B cell (primary cell): ENCODE results near the gene ZNF662. TPM values are rescaled to one million over a fixed set of nuclear protein-coding genes. Genes with fewer than 3 reads are reported as not detected.

Experiments used
- ATAC-seq: fragments of 200-7000 bp; cut with Tn5 transposase; one replicate; pipeline ENCODE4 v1.10.0; 2021; ENCODE audit warnings: low read depth, mild to moderate bottlenecking, moderate number of reproducible peaks, moderate library complexity
- CTCF ChIA-PET: fragments of 350-600 bp; sonication (Branson Sonifier 250); formaldehyde crosslinking; loops from one replicate; lab custom pipeline; 2021; ENCODE audit warnings: antibody characterized with exemption, inconsistent platforms; lab: Charles Lee
- POLR2A ChIA-PET: fragments of 350-600 bp; sonication (Branson Sonifier 250); formaldehyde crosslinking; loops from one replicate; lab custom pipeline; 2021; ENCODE audit warnings: antibody characterized with exemption; lab: Charles Lee
- DNase-seq: peaks from one replicate; pipeline ENCODE4 v3.0.0; 2013
- H2AFZ ChIP-seq: 2 replicates; pipeline ENCODE4 v1.6.1; 2012; ENCODE audit warnings: mild to moderate bottlenecking, low read depth, low read length; ENCODE audit not compliant: insufficient read depth, poor library complexity, severe bottlenecking
- H3K27ac ChIP-seq, 2 donors: 1 replicate in 1 of 2; 2 replicates in 1 of 2; pipeline ENCODE4 v1.5.1; 2012 to 2013; ENCODE audit warnings: low read length in 2 of 2, mild to moderate bottlenecking in 2 of 2, moderate library complexity in 1 of 2
- H3K27me3 ChIP-seq, 4 experiments: fragments of 200-600 bp in 1 of 4; sonication (generic) in 1 of 4; replicated peaks in 1 of 4; 1 replicate in 2 of 4; 2 replicates in 2 of 4; pipeline versions ENCODE4 v1.6.1 to v1.7.0; 2013 to 2016; ENCODE audit warnings: low read length in 3 of 4, mild to moderate bottlenecking in 2 of 4, mixed read lengths in 1 of 4, moderate library complexity in 1 of 4; ENCODE audit not compliant: insufficient read depth in 4 of 4, control insufficient read depth in 3 of 4; ENCODE audit errors: control extremely low read depth in 1 of 4
- H3K36me3 ChIP-seq, 2 experiments: replicated peaks in 1 of 2; 1 replicate in 1 of 2; 2 replicates in 1 of 2; pipeline versions ENCODE4 v1.6.1 to v1.7.1; 2013; ENCODE audit warnings: low read length in 1 of 2; ENCODE audit not compliant: insufficient read depth in 2 of 2, control insufficient read depth in 1 of 2; ENCODE audit errors: control extremely low read depth in 1 of 2, extremely low read depth in 1 of 2
- H3K4me1 ChIP-seq, 2 donors: fragments of 200-600 bp in 1 of 2; sonication (generic) in 1 of 2; 1 replicate in 1 of 2; 2 replicates in 1 of 2; pipeline versions ENCODE4 v1.5.1 to v1.6.1; 2013 to 2017; ENCODE audit warnings: low read length in 2 of 2; ENCODE audit not compliant: control insufficient read depth in 2 of 2, insufficient read depth in 2 of 2
- H3K4me2 ChIP-seq: replicated peaks from 2 replicates; pipeline ENCODE3; 2012; ENCODE audit warnings: mild to moderate bottlenecking, low read depth, low read length; ENCODE audit not compliant: poor library complexity, severe bottlenecking
- H3K4me3 ChIP-seq, 5 experiments: fragments of 200-600 bp in 1 of 5; sonication (generic) in 1 of 5; 1 replicate in 3 of 5; 2 replicates in 2 of 5; pipeline versions ENCODE4 v1.5.1 to v1.7.0; 2011 to 2016; ENCODE audit warnings: low read length in 4 of 5, mild to moderate bottlenecking in 4 of 5, low read depth in 2 of 5, control low read depth in 1 of 5, moderate library complexity in 1 of 5; ENCODE audit not compliant: insufficient read depth in 1 of 5; ENCODE audit errors: control extremely low read depth in 1 of 5, extremely low read depth in 1 of 5
- H3K79me2 ChIP-seq: fragments of 200-600 bp; sonication (generic); one replicate; pipeline ENCODE4 v1.6.0; 2016; ENCODE audit warnings: low read length; ENCODE audit not compliant: control insufficient read depth, insufficient read depth
- H3K9ac ChIP-seq: fragments of 200-600 bp; sonication (generic); 2 replicates; pipeline ENCODE4 v1.6.1; 2017; ENCODE audit warnings: mild to moderate bottlenecking, low read length, moderate library complexity
- H3K9me3 ChIP-seq, 3 donors: one replicate each; pipeline versions ENCODE4 v1.6.1 to v1.7.1; 2013; ENCODE audit warnings: low read length in 2 of 3; ENCODE audit not compliant: control insufficient read depth in 2 of 3, insufficient read depth in 1 of 3; ENCODE audit errors: control extremely low read depth in 1 of 3
- H4K20me1 ChIP-seq: 2 replicates; pipeline ENCODE4 v1.6.0; 2012; ENCODE audit warnings: mild to moderate bottlenecking, low read length; ENCODE audit not compliant: insufficient read depth, control insufficient read depth, poor library complexity, severe bottlenecking
- H3K27ac Mint-ChIP-seq: one replicate; pipeline ENCODE4 v1.8.0; 2021; ENCODE audit warnings: mixed read lengths
- H3K27me3 Mint-ChIP-seq: one replicate; pipeline ENCODE4 v1.8.0; 2021; ENCODE audit warnings: mixed read lengths
- H3K4me1 Mint-ChIP-seq: one replicate; pipeline ENCODE4 v1.8.0; 2021; ENCODE audit warnings: mixed read lengths
- H3K4me3 Mint-ChIP-seq: one replicate; pipeline ENCODE4 v1.8.0; 2021; ENCODE audit warnings: mixed read lengths
- H3K9me3 Mint-ChIP-seq: one replicate; pipeline ENCODE4 v1.8.0; 2022; ENCODE audit warnings: mixed read lengths; ENCODE audit not compliant: insufficient read depth
- EZH2 ChIP-seq: IDR thresholded peaks from 2 replicates; pipeline ENCODE4 v1.6.1; 2012; ENCODE audit warnings: borderline replicate concordance, low read depth, mild to moderate bottlenecking, moderate library complexity, low read length; ENCODE audit not compliant: insufficient read depth, poor library complexity, severe bottlenecking
- WGBS: methylation state at CpG from one replicate; pipeline ENCODE4 v1.1.5; 2013; ENCODE audit warnings: missing lambda C conversion rate; ENCODE audit not compliant: insufficient coverage; 5-methylcytosine and 5-hydroxymethylcytosine counted together
- intact Hi-C: fragments of 100-400 bp; cut with micrococcal nuclease; formaldehyde crosslinking; loops from one replicate; pipeline ENCODE4 v1.10.0; 2022
- polyA plus RNA-seq: library from polyadenylated mRNA; depleted of rRNA; stranded (reverse); fragments of >200 nt; gene quantifications from 2 replicates; pipeline ENCODE4 v1.2.3, GENCODE V29; 2012
- total RNA-seq, 2 donors: library from RNA; stranded (reverse); fragments of 120-200 nt in 1 of 2; gene quantifications; 1 replicate in 1 of 2; 2 replicates in 1 of 2; pipeline versions ENCODE4 v1.2.3 to v1.2.4, GENCODE V29; 2013 to 2022
- TF ChIP-seq, protein P1 (sequence below): fragments of 200-600 bp; IDR thresholded peaks from one replicate; pipeline ENCODE4 v1.8.0; 2022; ENCODE audit warnings: antibody characterized with exemption, mild to moderate bottlenecking

Gene ZNF662
- total and polyA plus RNA-seq, 2 donors (not counting 1 experiment from before 2014, with no cell fraction given): 0.12 to 0.42 TPM

DNA sequence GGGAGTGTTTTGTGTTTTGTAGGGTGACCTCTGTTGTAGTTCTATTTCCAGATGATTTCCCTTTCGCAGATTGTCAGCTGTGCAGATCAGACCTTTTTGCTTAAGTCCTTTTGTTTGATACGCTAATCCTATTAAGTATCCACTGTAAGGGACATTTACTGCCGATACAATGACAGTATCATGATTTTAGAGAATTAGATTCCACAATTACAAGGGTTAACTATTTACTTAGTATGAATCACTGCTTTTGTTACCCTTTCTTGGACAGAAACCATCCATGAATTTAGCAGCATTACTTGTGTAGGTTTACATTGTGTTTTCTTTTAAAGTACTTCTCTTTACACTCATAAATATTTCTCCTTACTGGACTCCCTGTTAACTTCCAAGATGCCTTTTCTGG lies 31.4 kb downstream of the ZNF662 start:
- ChIA-PET POLR2A (no interaction called here), CTCF (no interaction called here)
- TF ChIP-seq, protein P1, sequence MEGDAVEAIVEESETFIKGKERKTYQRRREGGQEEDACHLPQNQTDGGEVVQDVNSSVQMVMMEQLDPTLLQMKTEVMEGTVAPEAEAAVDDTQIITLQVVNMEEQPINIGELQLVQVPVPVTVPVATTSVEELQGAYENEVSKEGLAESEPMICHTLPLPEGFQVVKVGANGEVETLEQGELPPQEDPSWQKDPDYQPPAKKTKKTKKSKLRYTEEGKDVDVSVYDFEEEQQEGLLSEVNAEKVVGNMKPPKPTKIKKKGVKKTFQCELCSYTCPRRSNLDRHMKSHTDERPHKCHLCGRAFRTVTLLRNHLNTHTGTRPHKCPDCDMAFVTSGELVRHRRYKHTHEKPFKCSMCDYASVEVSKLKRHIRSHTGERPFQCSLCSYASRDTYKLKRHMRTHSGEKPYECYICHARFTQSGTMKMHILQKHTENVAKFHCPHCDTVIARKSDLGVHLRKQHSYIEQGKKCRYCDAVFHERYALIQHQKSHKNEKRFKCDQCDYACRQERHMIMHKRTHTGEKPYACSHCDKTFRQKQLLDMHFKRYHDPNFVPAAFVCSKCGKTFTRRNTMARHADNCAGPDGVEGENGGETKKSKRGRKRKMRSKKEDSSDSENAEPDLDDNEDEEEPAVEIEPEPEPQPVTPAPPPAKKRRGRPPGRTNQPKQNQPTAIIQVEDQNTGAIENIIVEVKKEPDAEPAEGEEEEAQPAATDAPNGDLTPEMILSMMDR: no peak
- TF ChIP-seq EZH2: no peak
- no peak overlapping the region for H3K4me3 Mint-ChIP-seq
- Histone ChIP-seq H3K4me2 (no peak overlapping the region), H3K9me3 (peaks cover 0 to 7% (median 0%) of the 10 kb centered on the region in 3 donors), H3K36me3 (no peaks in the 10 kb centered on the region), H4K20me1 (no peaks in the 10 kb centered on the region), H3K79me2 (no peaks in the 10 kb centered on the region), H3K27ac (no peak overlapping the region), H3K4me1 (no peaks in the 10 kb centered on the region), H2AFZ (no peak overlapping the region), H3K9ac (no peak overlapping the region), H3K4me3 (no peak overlapping the region), H3K27me3 (peaks cover 0 to 7% (median 0%) of the 10 kb centered on the region in 4 experiments)
- H3K4me1 Mint-ChIP-seq: no peaks in the 10 kb centered on the region
- no peak overlapping the region for H3K27ac Mint-ChIP-seq
- no peak for DNase-seq
- H3K9me3 Mint-ChIP-seq: no peaks in the 10 kb centered on the region
- H3K27me3 Mint-ChIP-seq: peaks cover 25% of the 10 kb centered on the region
- ATAC-seq: no peak
- intact Hi-C loops: no loop called here
- no CpG with 5 or more reads among the region's 3 CpGs for WGBS

DNA sequence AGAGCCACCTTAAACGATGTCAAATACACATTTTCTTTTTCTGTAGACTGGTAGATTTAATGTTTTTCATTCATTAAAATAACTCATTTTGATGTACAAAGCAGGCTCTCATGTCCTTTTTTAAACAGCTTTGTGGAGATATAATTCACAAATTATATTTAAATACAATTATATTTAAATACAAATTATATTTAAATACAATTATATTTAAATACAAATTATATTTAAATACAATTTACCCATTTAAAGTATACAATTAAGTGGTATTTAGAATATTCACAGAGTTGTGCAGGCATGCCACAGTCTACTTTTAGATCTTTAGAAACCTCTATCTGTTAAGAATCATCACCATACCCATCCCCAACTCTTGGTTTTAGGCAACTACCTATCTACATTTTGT lies 36.8 kb downstream of the ZNF662 start:
- intact Hi-C loops: no loop called here
- Histone ChIP-seq H3K4me3 (no peak overlapping the region), H3K36me3 (no peaks in the 10 kb centered on the region), H3K9ac (no peak overlapping the region), H3K79me2 (no peaks in the 10 kb centered on the region), H3K27me3 (no peaks in the 10 kb centered on the region), H3K9me3 (no peaks in the 10 kb centered on the region), H3K4me2 (no peak overlapping the region), H4K20me1 (no peaks in the 10 kb centered on the region), H3K4me1 (no peaks in the 10 kb centered on the region), H3K27ac (no peak overlapping the region), H2AFZ (no peak overlapping the region)
- ATAC-seq (no peak), DNase-seq (no peak)
- Mint-ChIP-seq H3K27ac (no peak overlapping the region), H3K4me1 (no peaks in the 10 kb centered on the region), H3K9me3 (no peaks in the 10 kb centered on the region), H3K27me3 (peaks cover 20% of the 10 kb centered on the region), H3K4me3 (no peak overlapping the region)
- no CpG with 5 or more reads among the region's 1 CpG for WGBS
- TF ChIP-seq EZH2: no peak
- TF ChIP-seq, protein P1: no peak
- POLR2A ChIA-PET: no interaction called here
- CTCF ChIA-PET: interaction anchor here (0.9 kb wide), 1 partner anchor 62 kb away, joined by 3 read pairs; no protein-coding TSS in a partner anchor
